ENCODE data around the gene HLX.

HLX gene

GRCh38 chr1:220901881-220902280, 22.6 kb downstream of the HLX start:
- WGBS, 2 experiments (ENCODE audit: insufficient coverage in 2 of 2) = 91% methylated on average over 2 of the region's 2 CpGs; no CpG with 5 or more reads in 1 of the 2 experiments
- no peaks in the 10 kb centered on the region for H3K36me3 ChIP-seq (ENCODE audit: control insufficient read depth, insufficient read depth, low read length)
- no peaks in the 10 kb centered on the region for H3K4me1 ChIP-seq (ENCODE audit: control insufficient read depth, insufficient read depth, low read length, poor library complexity, severe bottlenecking)
- H3K27ac ChIP-seq (ENCODE audit: low read depth, low read length, severe bottlenecking) = no peak overlapping the region
- no peaks in the 10 kb centered on the region for H3K9me3 ChIP-seq (ENCODE audit: control insufficient read depth, low read length)
- H3K4me3 ChIP-seq (ENCODE audit: extremely low read depth, insufficient read depth, low read length, poor library complexity, severe bottlenecking) = no peak overlapping the region

GRCh38 chr1:220902916-220903315, 23.7 kb downstream of the HLX start:
- no peak overlapping the region for H3K4me3 ChIP-seq (ENCODE audit: extremely low read depth, insufficient read depth, low read length, poor library complexity, severe bottlenecking)
- no peak overlapping the region for H3K27ac ChIP-seq (ENCODE audit: low read depth, low read length, severe bottlenecking)
- no peaks in the 10 kb centered on the region for H3K36me3 ChIP-seq (ENCODE audit: control insufficient read depth, insufficient read depth, low read length)
- no peaks in the 10 kb centered on the region for H3K4me1 ChIP-seq (ENCODE audit: control insufficient read depth, insufficient read depth, low read length, poor library complexity, severe bottlenecking)
- H3K9me3 ChIP-seq (ENCODE audit: control insufficient read depth, low read length) = no peaks in the 10 kb centered on the region
- 100% methylated on average over 1 of the region's 1 CpG; no CpG with 5 or more reads in 1 of the 2 experiments for WGBS, 2 experiments (ENCODE audit: insufficient coverage in 2 of 2)

- Histone ChIP-seq H3K9me3 (ENCODE audit: control insufficient read depth, low read length) (no peaks in the 10 kb centered on the region), H3K4me3 (ENCODE audit: extremely low read depth, insufficient read depth, low read length, poor library complexity, severe bottlenecking) (no peak overlapping the region), H3K27ac (ENCODE audit: low read depth, low read length, severe bottlenecking) (no peak overlapping the region), H3K4me1 (ENCODE audit: control insufficient read depth, insufficient read depth, low read length, poor library complexity, severe bottlenecking) (no peaks in the 10 kb centered on the region), H3K36me3 (ENCODE audit: control insufficient read depth, insufficient read depth, low read length) (no peaks in the 10 kb centered on the region)
- 83 to 86% methylated on average over 3 of the region's 3 CpGs for WGBS, 2 experiments (ENCODE audit: insufficient coverage in 2 of 2)
Observed at GRCh38 chr1:220904876-220905275, 25.6 kb downstream of the HLX start.

- Histone ChIP-seq H3K9me3 (ENCODE audit: control insufficient read depth, low read length) (no peaks in the 10 kb centered on the region), H3K4me3 (ENCODE audit: extremely low read depth, insufficient read depth, low read length, poor library complexity, severe bottlenecking) (no peak overlapping the region), H3K4me1 (ENCODE audit: control insufficient read depth, insufficient read depth, low read length, poor library complexity, severe bottlenecking) (no peaks in the 10 kb centered on the region), H3K27ac (ENCODE audit: low read depth, low read length, severe bottlenecking) (no peak overlapping the region), H3K36me3 (ENCODE audit: control insufficient read depth, insufficient read depth, low read length) (no peaks in the 10 kb centered on the region)
- WGBS, 2 experiments (ENCODE audit: insufficient coverage in 2 of 2) = 72 to 73% methylated on average over 3 to 5 of the region's 5 CpGs
Observed at GRCh38 chr1:220905650-220906560, 26.7 kb downstream of the HLX start.

- H3K27ac ChIP-seq (ENCODE audit: low read depth, low read length, severe bottlenecking) = no peak overlapping the region
- H3K4me3 ChIP-seq (ENCODE audit: extremely low read depth, insufficient read depth, low read length, poor library complexity, severe bottlenecking) = no peak overlapping the region
- no peaks in the 10 kb centered on the region for H3K36me3 ChIP-seq (ENCODE audit: control insufficient read depth, insufficient read depth, low read length)
- H3K9me3 ChIP-seq (ENCODE audit: control insufficient read depth, low read length) = no peaks in the 10 kb centered on the region
- WGBS, 2 experiments (ENCODE audit: insufficient coverage in 2 of 2) = no CpG with 5 or more reads among the region's 2 CpGs
- no peaks in the 10 kb centered on the region for H3K4me1 ChIP-seq (ENCODE audit: control insufficient read depth, insufficient read depth, low read length, poor library complexity, severe bottlenecking)
Observed at GRCh38 chr1:220906561-220907334, 27.5 kb downstream of the HLX start.

GRCh38 chr1:220908757-220909156, 29.5 kb downstream of the HLX start:
- no peak overlapping the region for H3K4me3 ChIP-seq (ENCODE audit: extremely low read depth, insufficient read depth, low read length, poor library complexity, severe bottlenecking)
- no peaks in the 10 kb centered on the region for H3K9me3 ChIP-seq (ENCODE audit: control insufficient read depth, low read length)
- no peaks in the 10 kb centered on the region for H3K4me1 ChIP-seq (ENCODE audit: control insufficient read depth, insufficient read depth, low read length, poor library complexity, severe bottlenecking)
- H3K27ac ChIP-seq (ENCODE audit: low read depth, low read length, severe bottlenecking) = no peak overlapping the region
- 83 to 100% methylated on average over 2 of the region's 2 CpGs for WGBS, 2 experiments (ENCODE audit: insufficient coverage in 2 of 2)
- H3K36me3 ChIP-seq (ENCODE audit: control insufficient read depth, insufficient read depth, low read length) = no peaks in the 10 kb centered on the region

- WGBS, 2 experiments (ENCODE audit: insufficient coverage in 2 of 2) = 65 to 80% methylated on average over 5 of the region's 5 CpGs
Observed at GRCh38 chr1:220910021-220910420, 30.8 kb downstream of the HLX start.

GRCh38 chr1:220914283-220915116, 35.3 kb downstream of the HLX start:
- H3K36me3 ChIP-seq (ENCODE audit: control insufficient read depth, insufficient read depth, low read length) = no peaks in the 10 kb centered on the region
- no peak overlapping the region for H3K4me3 ChIP-seq (ENCODE audit: extremely low read depth, insufficient read depth, low read length, poor library complexity, severe bottlenecking)
- 88 to 96% methylated on average over 5 of the region's 6 CpGs for WGBS, 2 experiments (ENCODE audit: insufficient coverage in 2 of 2)
- no peaks in the 10 kb centered on the region for H3K9me3 ChIP-seq (ENCODE audit: control insufficient read depth, low read length)
- H3K27ac ChIP-seq (ENCODE audit: low read depth, low read length, severe bottlenecking) = no peak overlapping the region
- H3K4me1 ChIP-seq (ENCODE audit: control insufficient read depth, insufficient read depth, low read length, poor library complexity, severe bottlenecking) = no peaks in the 10 kb centered on the region

More at GRCh38 chr1:220910021-220910420, 30.8 kb downstream of the HLX start:
- Histone ChIP-seq H3K4me1 (ENCODE audit: control insufficient read depth, insufficient read depth, low read length, poor library complexity, severe bottlenecking) (no peaks in the 10 kb centered on the region), H3K4me3 (ENCODE audit: extremely low read depth, insufficient read depth, low read length, poor library complexity, severe bottlenecking) (no peak overlapping the region), H3K9me3 (ENCODE audit: control insufficient read depth, low read length) (no peaks in the 10 kb centered on the region), H3K27ac (ENCODE audit: low read depth, low read length, severe bottlenecking) (no peak overlapping the region), H3K36me3 (ENCODE audit: control insufficient read depth, insufficient read depth, low read length) (no peaks in the 10 kb centered on the region)

- 84 to 91% methylated on average over 3 to 4 of the region's 4 CpGs for WGBS, 2 experiments (ENCODE audit: insufficient coverage in 2 of 2)
Observed at GRCh38 chr1:220915117-220915440, 35.8 kb downstream of the HLX start.

GRCh38 chr1:220915954-220916353, 36.7 kb downstream of the HLX start:
- WGBS, 2 experiments (ENCODE audit: insufficient coverage in 2 of 2) = no CpG with 5 or more reads among the region's 1 CpG
- Histone ChIP-seq H3K36me3 (ENCODE audit: control insufficient read depth, insufficient read depth, low read length) (no peaks in the 10 kb centered on the region), H3K9me3 (ENCODE audit: control insufficient read depth, low read length) (no peaks in the 10 kb centered on the region), H3K4me1 (ENCODE audit: control insufficient read depth, insufficient read depth, low read length, poor library complexity, severe bottlenecking) (no peaks in the 10 kb centered on the region), H3K27ac (ENCODE audit: low read depth, low read length, severe bottlenecking) (no peak overlapping the region), H3K4me3 (ENCODE audit: extremely low read depth, insufficient read depth, low read length, poor library complexity, severe bottlenecking) (no peak overlapping the region)

More at GRCh38 chr1:220915117-220915440, 35.8 kb downstream of the HLX start:
- Histone ChIP-seq H3K9me3 (ENCODE audit: control insufficient read depth, low read length) (no peaks in the 10 kb centered on the region), H3K4me3 (ENCODE audit: extremely low read depth, insufficient read depth, low read length, poor library complexity, severe bottlenecking) (no peak overlapping the region), H3K27ac (ENCODE audit: low read depth, low read length, severe bottlenecking) (no peak overlapping the region), H3K36me3 (ENCODE audit: control insufficient read depth, insufficient read depth, low read length) (no peaks in the 10 kb centered on the region), H3K4me1 (ENCODE audit: control insufficient read depth, insufficient read depth, low read length, poor library complexity, severe bottlenecking) (no peaks in the 10 kb centered on the region)

Data from mesodermal cell (in vitro differentiated cells).